Measurements from ENCODE around the gene AREL1. TPM values are rescaled to one million over a fixed set of nuclear protein-coding genes. Genes with fewer than 3 reads are reported as not detected.
A peak's percentile ranks its signal among the peaks of the same experiment; 100 is the strongest.

AREL1 gene
- total RNA-seq, 1 experiment from 2014 or later: 34.2 TPM

DNA sequence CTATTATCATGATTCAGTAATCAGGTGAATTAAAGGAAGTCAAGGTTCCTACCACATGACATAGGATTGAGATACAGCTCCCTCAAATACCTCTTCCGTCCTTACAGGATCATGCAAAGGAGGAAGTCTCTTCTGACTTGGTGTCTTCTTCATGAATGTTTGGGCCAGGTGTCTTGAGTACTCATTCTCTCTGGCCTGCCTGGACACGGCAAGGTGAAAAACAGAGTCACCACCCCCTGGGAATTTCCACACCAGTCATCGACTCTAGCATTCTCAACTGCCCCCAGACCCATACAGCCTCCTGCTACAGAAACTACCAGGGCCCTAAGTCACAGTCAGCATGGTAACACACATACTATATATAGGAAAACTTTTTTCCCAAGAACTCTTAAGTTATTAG lies 55.9 kb downstream of the AREL1 start:
- no peak overlapping the region for H2BK12ac ChIP-seq (ENCODE audit: insufficient read length, low read depth, low read length)
- H3K36me3 Mint-ChIP-seq (ENCODE audit: insufficient read depth in 1 of 3, low read depth in 3 of 3): peaks cover 0 to 30% (median 17%) of the 10 kb centered on the region in 3 experiments; a peak in 5 of 7 replicates
- no peaks in the 10 kb centered on the region for H3K4me1 ChIP-seq (ENCODE audit: insufficient read depth, low read length)
- no peak overlapping the region for H2AFZ ChIP-seq (ENCODE audit: low read length)
- no peak overlapping the region for H4K8ac ChIP-seq (replicated peaks; ENCODE audit: insufficient read length, low read depth, low read length)
- H3K4me1 Mint-ChIP-seq: no peaks in the 10 kb centered on the region
- no peak overlapping the region for H3K56ac ChIP-seq (ENCODE audit: insufficient read length, low read depth, low read length)
- H3K27me3 Mint-ChIP-seq (ENCODE audit: low read depth): no peaks in the 10 kb centered on the region
- no peak overlapping the region for H3T11ph ChIP-seq (ENCODE audit: low read length)
- H3K9me3 Mint-ChIP-seq: no peaks in the 10 kb centered on the region
- no peak overlapping the region for H3K9ac ChIP-seq (ENCODE audit: extremely low read depth, insufficient read length, low read length)
- H2BK5ac ChIP-seq (ENCODE audit: insufficient read length, low read length): no peak overlapping the region
- no peak overlapping the region for H2AK5ac ChIP-seq (ENCODE audit: insufficient read length, low read length)
- H3K79me2 ChIP-seq (ENCODE audit: insufficient read depth, low read length): no peaks in the 10 kb centered on the region
- H3K9me3 ChIP-seq (ENCODE audit: control insufficient read depth, low read depth, low read length): no peaks in the 10 kb centered on the region
- H2BK120ac ChIP-seq (ENCODE audit: low read depth, low read length, poor library complexity, severe bottlenecking): no peak overlapping the region
- H3K4me2 ChIP-seq (ENCODE audit: insufficient read depth, insufficient read length, low read length): no peak overlapping the region
- H3K27ac Mint-ChIP-seq: peak overlapping the region in 1 of 3 experiments; percentile 32; a peak in 1 of 7 replicates
- no peaks in the 10 kb centered on the region for H4K20me1 ChIP-seq (ENCODE audit: control insufficient read depth, insufficient read depth, insufficient read length)
- no peak for DNase-seq
- H4K91ac ChIP-seq (ENCODE audit: insufficient read length, low read depth, low read length): no peak overlapping the region
- no peak overlapping the region for H3K4ac ChIP-seq (ENCODE audit: low read depth, low read length)
- no peak overlapping the region for H3K18ac ChIP-seq (ENCODE audit: insufficient read length, low read depth, low read length)
- H3K14ac ChIP-seq (ENCODE audit: insufficient read depth, low read length): no peak overlapping the region
- H3K23ac ChIP-seq (ENCODE audit: insufficient read length, low read depth, low read length): no peak overlapping the region
- no peak overlapping the region for H2BK15ac ChIP-seq (ENCODE audit: low read depth, low read length)
- no peak overlapping the region for H4K5ac ChIP-seq (ENCODE audit: insufficient read length, low read depth, low read length)
- WGBS (ENCODE audit: extremely low coverage, insufficient read length, low lambda C conversion rate): no CpG with 5 or more reads among the region's 3 CpGs
- TF ChIP-seq, protein P1, sequence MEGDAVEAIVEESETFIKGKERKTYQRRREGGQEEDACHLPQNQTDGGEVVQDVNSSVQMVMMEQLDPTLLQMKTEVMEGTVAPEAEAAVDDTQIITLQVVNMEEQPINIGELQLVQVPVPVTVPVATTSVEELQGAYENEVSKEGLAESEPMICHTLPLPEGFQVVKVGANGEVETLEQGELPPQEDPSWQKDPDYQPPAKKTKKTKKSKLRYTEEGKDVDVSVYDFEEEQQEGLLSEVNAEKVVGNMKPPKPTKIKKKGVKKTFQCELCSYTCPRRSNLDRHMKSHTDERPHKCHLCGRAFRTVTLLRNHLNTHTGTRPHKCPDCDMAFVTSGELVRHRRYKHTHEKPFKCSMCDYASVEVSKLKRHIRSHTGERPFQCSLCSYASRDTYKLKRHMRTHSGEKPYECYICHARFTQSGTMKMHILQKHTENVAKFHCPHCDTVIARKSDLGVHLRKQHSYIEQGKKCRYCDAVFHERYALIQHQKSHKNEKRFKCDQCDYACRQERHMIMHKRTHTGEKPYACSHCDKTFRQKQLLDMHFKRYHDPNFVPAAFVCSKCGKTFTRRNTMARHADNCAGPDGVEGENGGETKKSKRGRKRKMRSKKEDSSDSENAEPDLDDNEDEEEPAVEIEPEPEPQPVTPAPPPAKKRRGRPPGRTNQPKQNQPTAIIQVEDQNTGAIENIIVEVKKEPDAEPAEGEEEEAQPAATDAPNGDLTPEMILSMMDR (conservative IDR thresholded peaks at IDR 0.05): no peak
- no peaks in the 10 kb centered on the region for H3K23me2 ChIP-seq (ENCODE audit: insufficient read length, low read depth, low read length, poor library complexity, severe bottlenecking)
- no peak overlapping the region; a peak in 1 of 5 replicates for H3K4me3 Mint-ChIP-seq
- no peak overlapping the region for H3K27ac ChIP-seq (ENCODE audit: insufficient read length, low read depth, low read length)
- no peaks in the 10 kb centered on the region for H3K27me3 ChIP-seq (ENCODE audit: insufficient read depth, low read length)
- H2BK20ac ChIP-seq (ENCODE audit: low read depth, low read length, poor library complexity, severe bottlenecking): no peak overlapping the region
- no peaks in the 10 kb centered on the region for H3K79me1 ChIP-seq (ENCODE audit: insufficient read depth, low read depth, low read length, poor library complexity, severe bottlenecking)
